Measurements from ENCODE around the gene CDADC1. TPM values are rescaled to one million over a fixed set of nuclear protein-coding genes. Genes with fewer than 3 reads are reported as not detected.

The CDADC1 gene
- total RNA-seq (2014; rRNA removed; shearing (Covaris generic); ENCODE audit: low replicate concordance) = 1.0 and 2.5 TPM in 2 replicates

GRCh38 chr13:49247643-49248621, at the start of gene CDADC1:
Gene CDADC1, plus strand, starts transcription at chr13:49247925. Its CDS starts 113 bp downstream, at chr13:49248038.
- in situ Hi-C loops (cut with HindIII; ENCODE audit: low pct_unique_long_range_greater_than_20kb, low sequenced_read_pairs) = no loop called here
- DNase-seq (ENCODE audit: low read depth) = peak; percentile 80

- DNase-seq (ENCODE audit: low read depth) = no peak
- in situ Hi-C loops (cut with HindIII; ENCODE audit: low pct_unique_long_range_greater_than_20kb, low sequenced_read_pairs) = no loop called here
Observed at GRCh38 chr13:49206641-49207040, 41.1 kb upstream of the CDADC1 start.

GRCh38 chr13:49208619-49209018, 39.1 kb upstream of the CDADC1 start:
- no peak for DNase-seq (ENCODE audit: low read depth)
- in situ Hi-C loops (cut with HindIII; ENCODE audit: low pct_unique_long_range_greater_than_20kb, low sequenced_read_pairs) = no loop called here

- DNase-seq (ENCODE audit: low read depth) = no peak
- in situ Hi-C loops (cut with HindIII; ENCODE audit: low pct_unique_long_range_greater_than_20kb, low sequenced_read_pairs) = no loop called here
Observed at GRCh38 chr13:49210114-49210513, 37.6 kb upstream of the CDADC1 start.

GRCh38 chr13:49210669-49211068, 37.1 kb upstream of the CDADC1 start:
- DNase-seq (ENCODE audit: low read depth) = no peak
- in situ Hi-C loops (cut with HindIII; ENCODE audit: low pct_unique_long_range_greater_than_20kb, low sequenced_read_pairs) = no loop called here

- in situ Hi-C loops (cut with HindIII; ENCODE audit: low pct_unique_long_range_greater_than_20kb, low sequenced_read_pairs) = no loop called here
- DNase-seq (ENCODE audit: low read depth) = no peak
Observed at GRCh38 chr13:49213539-49213938, 34.2 kb upstream of the CDADC1 start.

- no peak for DNase-seq (ENCODE audit: low read depth)
- in situ Hi-C loops (cut with HindIII; ENCODE audit: low pct_unique_long_range_greater_than_20kb, low sequenced_read_pairs) = no loop called here
Observed at GRCh38 chr13:49213997-49214916, 33.5 kb upstream of the CDADC1 start.

- in situ Hi-C loops (cut with HindIII; ENCODE audit: low pct_unique_long_range_greater_than_20kb, low sequenced_read_pairs) = no loop called here
- no peak for DNase-seq (ENCODE audit: low read depth)
Observed at GRCh38 chr13:49214917-49215376, 32.8 kb upstream of the CDADC1 start.

GRCh38 chr13:49216334-49216733, 31.4 kb upstream of the CDADC1 start:
- DNase-seq (ENCODE audit: low read depth) = no peak
- in situ Hi-C loops (cut with HindIII; ENCODE audit: low pct_unique_long_range_greater_than_20kb, low sequenced_read_pairs) = no loop called here

GRCh38 chr13:49217962-49218492, 29.7 kb upstream of the CDADC1 start:
- in situ Hi-C loops (cut with HindIII; ENCODE audit: low pct_unique_long_range_greater_than_20kb, low sequenced_read_pairs) = no loop called here
- no peak for DNase-seq (ENCODE audit: low read depth)

- no peak for DNase-seq (ENCODE audit: low read depth)
- in situ Hi-C loops (cut with HindIII; ENCODE audit: low pct_unique_long_range_greater_than_20kb, low sequenced_read_pairs) = no loop called here
Observed at GRCh38 chr13:49218493-49219051, 29.2 kb upstream of the CDADC1 start.

GRCh38 chr13:49219647-49220035, 28.1 kb upstream of the CDADC1 start:
- no peak for DNase-seq (ENCODE audit: low read depth)
- in situ Hi-C loops (cut with HindIII; ENCODE audit: low pct_unique_long_range_greater_than_20kb, low sequenced_read_pairs) = no loop called here

GRCh38 chr13:49220036-49220855, 27.5 kb upstream of the CDADC1 start, which contains the start of gene MLNR:
Gene MLNR, plus strand, starts transcription at chr13:49220338. Its CDS starts 0 bp downstream, at chr13:49220338.
- in situ Hi-C loops (cut with HindIII; ENCODE audit: low pct_unique_long_range_greater_than_20kb, low sequenced_read_pairs) = no loop called here
- peak; percentile 59 for DNase-seq (ENCODE audit: low read depth)

- in situ Hi-C loops (cut with HindIII; ENCODE audit: low pct_unique_long_range_greater_than_20kb, low sequenced_read_pairs) = no loop called here
- no peak for DNase-seq (ENCODE audit: low read depth)
Observed at GRCh38 chr13:49220856-49221589, 26.7 kb upstream of the CDADC1 start.

GRCh38 chr13:49221590-49221965, 26.1 kb upstream of the CDADC1 start:
- DNase-seq (ENCODE audit: low read depth) = no peak
- in situ Hi-C loops (cut with HindIII; ENCODE audit: low pct_unique_long_range_greater_than_20kb, low sequenced_read_pairs) = no loop called here

GRCh38 chr13:49225223-49226042, 22.3 kb upstream of the CDADC1 start:
- in situ Hi-C loops (cut with HindIII; ENCODE audit: low pct_unique_long_range_greater_than_20kb, low sequenced_read_pairs) = no loop called here
- DNase-seq (ENCODE audit: low read depth) = no peak
